NCI-H2196 treated with DMSO at 0.1 percent for 48 hours (cell line): ENCODE measurements around the gene STARD5.

Experiments used
- DNase-seq: peaks from one replicate; lab custom pipeline; 2025; ENCODE audit not compliant: unreplicated experiment; lab: John Stamatoyannopoulos, UW

Gene STARD5

DNA sequence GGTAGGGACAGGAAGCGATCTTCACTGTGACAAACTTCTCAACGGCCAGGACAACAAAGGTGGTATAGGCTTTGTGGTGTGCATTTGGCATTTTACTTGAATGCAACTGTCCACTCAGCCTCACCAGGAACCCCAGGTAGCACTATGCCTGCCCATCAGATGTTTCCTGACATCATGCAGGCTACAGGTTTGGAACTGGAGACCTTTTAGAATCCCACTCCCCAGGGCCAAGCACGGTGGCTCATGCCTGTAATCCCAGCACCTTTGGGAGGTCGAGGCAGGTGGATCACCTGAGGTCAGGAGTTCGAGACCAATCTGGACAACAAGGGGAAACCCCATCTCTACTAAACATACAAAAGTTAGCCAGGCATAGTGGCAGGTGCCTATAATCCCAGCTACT, 9.6 kb downstream of the STARD5 start:
- no peak for DNase-seq

DNA sequence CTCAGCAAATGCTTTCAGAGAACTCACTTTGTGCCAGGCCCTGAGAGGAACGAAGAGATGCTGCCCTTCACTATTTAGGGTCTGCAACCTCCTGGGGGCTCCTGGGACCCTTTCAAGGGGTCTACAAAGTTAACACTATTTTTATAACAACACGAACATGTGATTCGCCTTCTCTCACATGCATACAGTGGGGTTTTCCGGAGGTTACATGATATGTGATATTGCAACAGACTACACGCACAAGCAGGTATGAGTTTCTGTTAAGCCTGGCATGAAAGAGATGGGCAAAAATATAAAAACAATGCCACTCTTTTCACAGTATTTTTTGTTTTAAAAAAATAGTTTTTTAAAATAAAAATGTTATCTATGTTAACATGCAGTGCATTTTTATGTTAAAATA, 10.3 kb downstream of the STARD5 start:
- no peak for DNase-seq

DNA sequence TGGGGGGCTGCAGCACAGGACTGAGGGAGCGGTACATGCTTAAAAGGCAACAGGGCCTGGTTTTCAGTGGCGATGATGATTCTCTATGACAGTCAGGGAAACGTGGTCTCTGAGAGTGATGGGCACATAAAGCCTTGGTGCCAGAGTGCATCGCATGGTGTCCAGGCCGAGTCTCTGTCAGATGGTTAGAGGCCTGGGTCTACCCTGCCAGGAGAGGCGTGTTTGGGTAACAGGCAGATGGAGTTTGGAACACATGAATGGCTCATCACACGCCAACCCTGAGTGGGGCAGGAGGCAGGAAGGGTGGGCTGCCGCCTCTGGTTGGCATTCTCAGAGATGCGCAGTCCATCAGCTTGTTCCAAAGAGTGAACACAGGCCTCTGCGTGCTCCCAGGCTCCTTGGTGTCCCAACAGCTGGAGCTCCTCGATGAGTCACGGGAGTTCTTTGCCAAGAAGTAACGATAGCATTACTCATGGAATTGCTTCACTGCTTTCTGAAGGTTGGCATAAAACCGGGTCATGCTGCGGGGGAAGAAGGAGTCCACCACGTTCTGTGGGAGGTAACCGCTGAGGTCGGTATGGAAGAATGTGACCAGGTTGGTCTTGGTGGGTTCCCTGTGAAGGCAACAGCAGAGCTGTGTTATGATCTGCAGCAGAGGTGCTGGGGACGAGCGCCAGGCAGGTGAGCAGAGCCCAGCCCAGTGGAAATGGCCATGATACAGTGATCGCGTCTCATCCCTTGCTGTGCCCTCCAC, 11.0 kb downstream of the STARD5 start:
- no peak for DNase-seq

DNA sequence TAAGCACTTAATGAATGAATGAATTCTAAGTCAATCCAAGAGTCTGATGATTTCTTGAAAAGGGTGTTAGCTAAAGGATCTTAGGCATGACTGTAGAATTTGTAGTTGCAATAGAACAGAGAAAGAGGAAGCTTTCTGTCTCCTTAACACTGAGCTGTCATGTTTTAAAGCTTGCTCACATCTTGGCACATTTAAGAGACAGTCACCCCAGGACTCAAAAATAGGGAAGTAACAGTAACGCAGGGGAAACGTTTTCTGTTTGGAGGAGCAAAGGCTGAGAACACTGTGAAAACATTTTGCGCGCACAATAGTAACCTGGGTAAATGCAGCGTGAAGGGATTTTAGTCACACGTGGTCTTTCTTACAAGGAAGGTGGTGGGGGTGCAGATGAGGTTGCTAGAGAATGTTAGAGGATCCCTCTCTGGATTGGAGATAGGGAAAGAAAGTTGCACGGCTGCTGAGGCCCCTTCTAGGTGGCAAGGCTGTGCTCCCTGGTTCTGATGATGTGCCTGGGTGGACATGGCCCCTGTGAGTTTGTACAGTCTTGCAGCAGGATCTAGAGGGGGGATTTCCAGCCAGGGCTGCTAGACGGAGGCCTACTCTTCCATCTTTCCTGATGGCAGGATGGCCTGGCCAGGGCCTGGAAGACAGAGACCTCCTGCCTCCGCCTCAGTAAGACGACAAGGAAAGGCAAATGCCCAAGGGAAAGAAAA, 12.0 kb downstream of the STARD5 start:
- DNase-seq, result no peak

DNA sequence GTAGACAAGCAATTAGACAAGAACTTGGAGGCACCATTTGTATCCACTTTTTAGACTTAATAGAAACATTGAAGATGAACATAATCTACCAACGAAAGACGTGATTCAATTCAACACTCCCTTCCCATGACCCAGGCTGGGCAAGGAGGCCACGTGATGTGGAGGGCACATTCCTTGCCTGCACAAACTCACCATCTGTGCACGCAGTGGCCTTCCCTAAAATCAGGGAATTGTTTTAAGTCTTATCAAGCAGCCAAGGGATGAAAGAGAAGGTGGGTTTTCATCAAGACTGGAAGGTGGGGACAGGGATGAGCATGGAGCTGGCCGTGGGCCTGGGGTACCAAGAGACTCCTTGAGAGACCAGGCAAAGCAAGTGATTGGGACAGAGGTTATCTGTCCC, 13.5 kb downstream of the STARD5 start:
- DNase-seq, result no peak

DNA sequence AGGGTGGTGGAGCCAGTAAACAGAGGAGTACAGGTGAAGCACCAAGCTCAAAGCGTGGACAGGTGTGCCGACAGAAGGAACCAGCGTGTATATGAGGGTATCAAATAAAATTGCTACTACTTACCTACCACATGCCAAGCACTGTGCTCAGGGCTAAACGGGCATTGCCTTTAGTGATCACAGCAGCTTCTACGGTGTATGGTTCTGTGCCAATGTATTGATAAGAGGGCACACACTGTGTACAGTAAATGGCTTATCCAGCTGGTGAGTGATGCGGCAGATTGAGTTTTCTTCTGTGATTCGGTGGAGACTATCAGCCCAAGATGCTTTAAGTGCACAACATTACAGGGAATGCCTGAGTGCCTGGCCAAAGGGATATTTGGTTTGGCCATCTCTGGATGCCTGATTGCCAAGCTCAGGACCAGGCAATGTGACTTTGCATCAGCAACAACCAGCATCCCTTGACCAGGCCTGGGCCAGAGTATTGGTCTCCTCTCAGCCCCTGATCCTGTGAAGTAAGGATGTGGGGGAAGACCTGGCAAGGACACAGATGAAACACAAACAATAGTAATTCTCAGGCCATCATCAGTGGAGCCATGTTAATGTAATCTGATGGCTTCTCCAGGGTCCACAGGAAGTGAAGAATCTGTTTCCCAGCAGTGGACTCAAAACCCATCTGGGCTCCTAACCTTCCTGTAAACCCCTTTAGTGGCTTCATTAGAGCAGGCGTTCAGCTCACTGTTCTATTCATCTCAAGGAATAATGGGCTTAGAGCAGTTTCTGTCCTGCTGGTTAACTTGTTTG, 14.1 kb downstream of the STARD5 start:
- DNase-seq, result no peak

DNA sequence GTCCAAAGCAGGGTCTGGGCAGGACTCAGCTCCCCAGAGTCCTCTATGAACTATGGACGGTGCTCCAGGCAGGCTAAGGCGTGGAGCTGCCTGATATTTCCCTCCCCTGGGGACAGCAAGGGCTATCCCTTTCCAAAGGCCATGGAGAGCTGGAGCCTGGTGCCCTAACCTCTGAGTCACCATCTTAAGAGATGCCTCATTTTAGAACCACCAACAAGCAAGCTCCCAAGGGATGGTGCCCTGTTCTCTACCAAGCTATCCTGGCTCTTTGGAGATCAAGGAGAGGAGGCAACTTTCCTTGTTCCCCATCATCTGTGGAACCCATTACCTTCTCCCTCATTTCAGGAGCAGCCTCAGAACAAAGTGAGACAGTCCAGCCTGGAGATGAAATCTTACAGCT, 15.7 kb downstream of the STARD5 start:
- DNase-seq, result no peak

DNA sequence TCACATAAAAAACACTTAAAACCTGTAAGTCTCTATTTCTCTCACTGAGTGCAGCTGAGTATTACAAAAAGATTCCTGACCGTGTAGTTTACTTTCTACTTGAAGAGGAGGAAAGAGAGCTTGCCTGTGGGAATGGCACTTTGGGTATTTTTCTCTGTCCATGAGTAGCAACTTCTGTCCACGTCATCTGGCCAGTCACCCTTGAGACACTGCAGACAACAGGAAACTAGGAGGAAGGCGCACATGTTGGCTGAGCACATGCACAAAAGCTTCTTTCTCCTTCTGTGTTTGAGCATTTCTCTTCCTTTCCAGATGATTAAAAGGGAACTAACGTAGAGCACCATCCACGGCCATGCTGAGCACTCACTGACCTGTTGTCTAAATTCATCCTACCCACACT, 19.7 kb downstream of the STARD5 start:
- DNase-seq, result no peak

DNA sequence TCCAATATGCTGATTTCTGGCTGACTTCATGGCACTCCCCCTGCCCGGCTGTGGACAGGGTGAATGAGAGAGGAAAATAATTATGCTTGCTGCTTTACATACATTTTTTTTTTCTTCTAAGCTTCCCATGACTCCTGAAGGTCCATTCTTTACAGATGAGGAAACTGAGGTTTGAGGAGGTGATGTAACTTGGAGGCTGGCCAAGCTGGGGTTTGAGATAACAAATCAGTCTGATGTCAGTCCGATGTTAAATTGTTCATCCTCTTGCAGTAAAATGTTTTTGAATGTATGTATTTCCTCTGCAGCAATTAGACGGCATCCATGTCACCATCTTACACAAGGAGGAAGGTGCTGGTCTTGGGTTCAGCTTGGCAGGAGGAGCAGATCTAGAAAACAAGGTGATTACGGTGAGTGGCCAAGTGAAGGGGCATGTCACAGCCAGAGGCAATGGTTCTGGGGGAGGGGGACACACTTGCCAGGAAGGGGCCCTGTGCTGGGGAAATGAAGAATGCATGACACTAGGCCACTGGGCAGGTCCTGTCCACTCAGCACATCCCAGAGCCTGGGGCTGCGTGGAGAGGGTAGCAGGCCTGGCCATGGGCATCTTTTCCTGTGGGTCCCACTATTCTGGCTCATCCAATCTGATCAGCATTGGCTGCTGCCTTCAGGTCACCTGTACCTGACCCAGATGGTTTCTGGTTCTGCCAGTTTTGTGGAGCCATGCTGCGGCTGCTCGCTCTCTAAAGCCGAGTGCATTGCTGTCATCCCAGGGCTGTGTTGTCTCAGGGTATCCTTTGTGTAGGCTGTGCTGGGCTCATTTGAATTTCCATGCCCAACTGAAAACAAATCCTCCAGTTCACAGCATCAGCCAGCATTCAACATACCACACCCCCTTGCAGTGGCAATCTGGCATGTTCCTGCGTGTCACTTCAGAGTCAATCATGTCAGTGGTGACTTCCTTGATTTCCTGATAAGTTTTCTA, 20.4 kb downstream of the STARD5 start:
- DNase-seq, result no peak

DNA sequence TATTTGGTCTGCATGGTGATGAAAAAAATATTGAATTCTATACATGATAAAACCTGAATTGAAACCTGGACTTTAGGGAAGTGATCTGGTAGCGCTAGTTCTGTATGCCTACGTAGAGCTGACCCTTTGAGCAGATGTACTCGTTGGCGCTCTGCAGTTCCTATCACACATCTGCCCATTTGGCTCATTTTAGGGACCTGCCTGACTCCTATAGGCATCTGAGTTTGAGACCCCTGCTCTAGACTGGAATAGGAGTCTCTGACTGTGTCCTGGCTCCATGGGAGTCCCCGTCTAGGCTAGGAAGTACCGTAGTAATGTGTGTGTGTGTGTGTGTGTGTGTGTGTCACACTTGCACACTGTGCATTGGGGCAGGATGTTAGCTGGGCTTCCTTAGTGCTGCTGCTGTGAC, 21.2 kb downstream of the STARD5 start:
- DNase-seq, result no peak

DNA sequence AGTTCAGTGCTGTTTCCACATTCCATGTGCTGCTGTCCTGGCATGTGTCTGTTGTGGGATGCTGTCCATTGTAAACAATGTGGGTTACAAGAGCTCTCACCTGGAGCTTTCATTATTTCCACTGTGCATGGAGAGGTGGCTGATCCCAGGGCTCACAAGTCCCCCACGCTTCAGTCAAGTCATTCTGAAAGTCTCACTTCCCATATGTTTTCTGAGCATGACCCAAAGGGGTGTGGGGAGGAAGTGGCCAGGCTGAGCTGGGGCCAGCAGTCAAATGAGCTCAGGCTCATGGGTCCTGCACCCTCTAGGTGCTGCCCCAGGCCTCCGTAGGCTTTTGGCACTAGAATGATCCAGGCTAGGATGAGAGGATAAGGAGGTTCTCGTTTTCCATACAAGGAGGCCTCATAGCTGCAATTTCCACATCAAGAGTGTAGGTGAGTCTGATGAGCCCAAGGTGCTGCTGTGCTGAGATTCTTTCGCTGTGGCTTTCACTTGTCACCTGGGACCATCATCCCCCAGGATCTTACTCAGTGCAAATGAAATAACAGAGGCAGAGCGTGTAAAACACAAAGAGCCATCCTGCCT, 22.0 kb downstream of the STARD5 start:
- DNase-seq, result no peak

DNA sequence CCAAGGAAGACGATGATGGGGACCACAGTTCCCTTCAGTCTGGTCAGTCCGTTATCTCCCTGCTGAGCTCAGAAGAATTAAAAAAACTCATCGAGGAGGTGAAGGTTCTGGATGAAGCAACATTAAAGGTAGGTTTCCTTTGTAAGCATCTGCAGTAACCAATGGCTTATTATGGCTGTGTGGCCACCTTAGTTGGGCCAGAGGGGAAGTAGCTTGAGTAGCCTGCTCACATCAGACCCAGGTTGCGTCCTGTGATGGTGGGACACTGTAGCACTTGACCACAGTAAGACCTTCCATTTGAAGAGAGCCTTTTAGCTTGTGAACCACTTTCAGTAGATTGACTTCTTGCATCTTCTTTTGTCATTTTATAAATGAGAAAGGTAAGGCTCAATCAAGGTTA, 22.6 kb downstream of the STARD5 start:
- no peak for DNase-seq

DNA sequence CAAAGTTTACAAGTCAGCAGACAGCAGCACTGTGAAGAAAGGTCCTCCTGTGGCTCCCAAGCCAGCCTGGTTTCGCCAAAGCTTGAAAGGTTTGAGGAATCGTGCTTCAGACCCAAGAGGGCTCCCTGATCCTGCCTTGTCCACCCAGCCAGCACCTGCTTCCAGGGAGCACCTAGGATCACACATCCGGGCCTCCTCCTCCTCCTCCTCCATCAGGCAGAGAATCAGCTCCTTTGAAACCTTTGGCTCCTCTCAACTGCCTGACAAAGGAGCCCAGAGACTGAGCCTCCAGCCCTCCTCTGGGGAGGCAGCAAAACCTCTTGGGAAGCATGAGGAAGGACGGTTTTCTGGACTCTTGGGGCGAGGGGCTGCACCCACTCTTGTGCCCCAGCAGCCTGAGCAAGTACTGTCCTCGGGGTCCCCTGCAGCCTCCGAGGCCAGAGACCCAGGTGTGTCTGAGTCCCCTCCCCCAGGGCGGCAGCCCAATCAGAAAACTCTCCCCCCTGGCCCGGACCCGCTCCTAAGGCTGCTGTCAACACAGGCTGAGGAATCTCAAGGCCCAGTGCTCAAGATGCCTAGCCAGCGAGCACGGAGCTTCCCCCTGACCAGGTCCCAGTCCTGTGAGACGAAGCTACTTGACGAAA, 24.2 kb downstream of the STARD5 start:
- no peak for DNase-seq

DNA sequence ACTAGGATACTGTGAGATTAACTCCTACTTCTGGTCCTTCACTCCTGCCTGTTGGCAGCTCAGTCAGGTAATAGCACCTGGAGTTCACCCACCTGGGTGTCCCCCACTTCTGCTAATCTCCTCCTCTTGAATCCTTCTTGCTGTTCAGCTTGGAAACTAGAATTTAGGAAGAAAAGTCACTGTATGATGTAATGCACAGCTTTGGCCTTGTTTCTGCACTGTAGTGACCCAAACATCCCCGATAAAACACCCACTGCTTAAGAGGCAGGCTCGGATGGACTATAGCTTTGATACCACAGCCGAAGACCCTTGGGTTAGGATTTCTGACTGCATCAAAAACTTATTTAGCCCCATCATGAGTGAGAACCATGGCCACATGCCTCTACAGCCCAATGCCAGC, 24.8 kb downstream of the STARD5 start:
- DNase-seq, result no peak

DNA sequence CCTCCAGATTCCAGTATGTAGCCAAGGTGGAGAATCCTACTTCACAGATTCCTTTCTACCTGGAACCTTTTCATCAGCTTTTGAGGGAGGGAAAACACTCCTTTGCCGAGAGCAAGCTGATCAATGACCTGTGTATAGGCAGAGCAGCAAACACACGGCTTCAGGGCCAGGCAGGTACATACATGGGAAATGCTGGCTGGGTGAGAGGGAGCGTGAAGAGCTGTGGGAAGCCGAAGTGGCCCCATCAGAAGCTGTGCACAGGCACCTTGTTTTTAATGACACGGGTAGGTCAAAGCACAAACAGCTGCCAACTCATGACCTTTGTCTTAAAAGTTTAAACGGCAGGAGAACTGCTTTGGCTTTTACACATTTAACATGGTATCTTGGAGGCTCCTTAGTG, 25.3 kb downstream of the STARD5 start:
- no peak for DNase-seq

DNA sequence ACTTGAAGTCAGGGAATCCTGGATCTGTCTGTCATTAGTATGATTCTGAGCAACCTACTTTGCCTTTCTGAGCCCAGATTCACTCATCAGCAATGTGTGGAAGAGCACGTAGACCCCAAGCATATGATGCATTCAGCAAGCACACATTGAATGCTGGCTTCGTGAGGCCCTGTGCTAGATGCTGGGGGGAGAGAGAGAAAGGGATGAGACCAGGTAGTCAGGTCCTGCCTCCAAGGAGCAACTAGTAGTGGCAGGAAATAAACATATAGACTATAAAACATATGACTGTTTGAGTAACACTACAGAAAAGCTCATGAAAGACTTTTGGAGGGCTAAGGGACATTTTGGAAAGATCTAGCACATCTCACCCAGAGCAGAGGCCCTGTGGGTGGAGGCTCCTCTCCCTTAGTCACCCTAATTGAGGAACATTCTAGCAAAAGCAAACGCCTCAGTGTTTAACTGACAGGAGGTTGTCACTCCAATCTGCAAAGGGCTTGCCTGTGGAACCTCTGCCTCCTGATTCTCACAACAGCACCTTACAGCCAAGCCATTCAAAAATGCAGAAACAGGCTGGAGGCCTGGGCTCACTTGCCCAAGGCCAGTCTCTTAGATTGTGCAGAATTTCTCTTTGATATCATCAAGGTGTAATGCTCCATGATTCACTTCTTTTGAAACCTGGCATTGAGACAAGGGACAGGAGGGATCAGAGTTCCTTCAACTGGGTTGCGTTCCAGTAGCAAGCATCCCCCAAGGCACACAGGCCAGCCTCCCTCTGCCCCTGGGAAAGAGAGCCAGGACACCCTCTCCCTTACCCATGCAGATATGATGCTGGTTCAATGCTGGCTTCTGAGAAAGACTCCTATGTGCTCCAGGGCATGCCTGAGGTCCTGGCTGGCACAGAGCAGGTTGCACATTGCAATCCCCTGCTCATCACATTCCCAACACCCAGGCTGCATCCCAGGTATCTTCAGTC, 26.1 kb downstream of the STARD5 start:
- DNase-seq, result no peak

DNA sequence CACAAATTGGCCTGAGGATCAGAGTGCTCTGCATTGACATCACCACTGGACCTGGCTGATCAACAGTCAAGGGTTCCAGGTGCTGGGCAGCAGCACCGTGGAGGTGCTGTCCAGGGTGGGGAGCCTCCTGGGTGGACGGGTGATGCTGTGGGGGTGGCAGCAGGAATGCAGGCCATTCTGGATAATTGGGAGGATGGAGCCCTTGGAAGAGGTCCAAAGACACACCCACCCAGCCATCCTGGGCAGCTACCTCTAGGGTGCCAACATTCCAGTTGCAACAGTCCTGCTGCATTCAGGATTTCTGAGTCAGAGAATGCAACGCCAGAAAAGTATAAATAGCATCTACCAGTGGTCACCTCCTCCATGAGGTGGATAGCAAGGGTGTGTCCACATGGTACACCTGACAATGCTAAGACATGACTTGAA, 26.8 kb downstream of the STARD5 start:
- DNase-seq, result no peak

DNA sequence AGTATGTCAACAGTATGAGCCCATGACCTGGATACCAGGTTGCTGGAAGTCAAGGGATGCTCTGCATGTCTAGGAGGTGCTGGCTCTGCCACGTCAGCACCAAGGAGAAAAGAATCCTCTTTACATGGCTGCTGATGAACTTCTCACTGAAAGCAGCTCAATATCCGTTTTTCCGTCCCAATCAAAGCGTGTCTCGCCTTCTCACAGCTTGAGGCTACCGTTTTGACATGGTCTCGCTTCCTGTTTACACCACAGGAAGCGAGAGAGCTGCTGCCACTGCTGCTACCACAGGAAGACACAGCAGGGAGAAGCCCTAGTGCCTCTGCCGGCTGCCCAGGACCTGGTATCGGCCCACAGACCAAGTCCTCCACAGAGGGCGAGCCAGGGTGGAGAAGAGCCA, 27.3 kb downstream of the STARD5 start:
- no peak for DNase-seq

DNA sequence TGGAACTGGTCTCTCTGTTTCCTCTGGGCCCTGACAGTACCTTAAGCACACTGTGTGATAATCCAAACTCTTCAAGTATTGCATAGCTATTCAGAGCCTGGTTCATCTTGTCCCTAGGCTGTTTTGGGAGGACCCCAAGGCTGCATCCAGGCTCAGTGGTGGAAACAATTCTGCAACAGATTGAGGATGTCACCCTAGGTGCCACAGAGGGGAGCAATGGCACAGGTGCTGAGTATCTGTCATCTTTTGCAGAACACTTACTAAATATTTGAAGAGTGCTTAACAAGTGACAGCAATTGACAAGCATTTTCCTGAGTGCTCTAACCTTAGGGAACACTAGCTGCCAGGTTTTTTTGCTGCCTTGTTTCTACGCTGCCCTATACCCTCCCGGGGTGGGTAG, 27.8 kb downstream of the STARD5 start:
- no peak for DNase-seq
